Nephron progenitor cell (in vitro differentiated cells): ENCODE data around the gene WDR59.
"Not testable (repeated sequence)": the region's sequence is repeated elsewhere in the genome, so short reads cannot be mapped to it uniquely, and the experiment has no call there.

Source experiments
- DNase-seq: peaks from one replicate; pipeline ENCODE4 v3.0.0; 2021
- H3K27ac Mint-ChIP-seq: 2 replicates; pipeline ENCODE4 v1.8.0; 2021; ENCODE audit warnings: mild to moderate bottlenecking, moderate library complexity, mixed read lengths
- H3K27me3 Mint-ChIP-seq: 2 replicates; pipeline ENCODE4 v1.8.0; 2021; ENCODE audit warnings: mild to moderate bottlenecking, low read depth, mixed read lengths; ENCODE audit not compliant: poor library complexity
- H3K36me3 Mint-ChIP-seq: 2 replicates; pipeline ENCODE4 v1.8.0; 2021; ENCODE audit warnings: low read depth, mixed read lengths
- H3K4me1 Mint-ChIP-seq: 2 replicates; pipeline ENCODE4 v1.8.0; 2021; ENCODE audit warnings: mixed read lengths
- H3K4me3 Mint-ChIP-seq: 2 replicates; pipeline ENCODE4 v1.8.0; 2021; ENCODE audit warnings: mild to moderate bottlenecking, moderate library complexity, mixed read lengths
- H3K9me3 Mint-ChIP-seq: 2 replicates; pipeline ENCODE4 v1.8.0; 2021; ENCODE audit warnings: mild to moderate bottlenecking, moderate library complexity, mixed read lengths
- TF ChIP-seq, protein P1 (sequence below): fragments of 200-600 bp; sonication (generic); IDR thresholded peaks from 2 replicates; pipeline ENCODE4 v1.5.0; 2021; ENCODE audit warnings: antibody characterized with exemption

WDR59 gene

DNA sequence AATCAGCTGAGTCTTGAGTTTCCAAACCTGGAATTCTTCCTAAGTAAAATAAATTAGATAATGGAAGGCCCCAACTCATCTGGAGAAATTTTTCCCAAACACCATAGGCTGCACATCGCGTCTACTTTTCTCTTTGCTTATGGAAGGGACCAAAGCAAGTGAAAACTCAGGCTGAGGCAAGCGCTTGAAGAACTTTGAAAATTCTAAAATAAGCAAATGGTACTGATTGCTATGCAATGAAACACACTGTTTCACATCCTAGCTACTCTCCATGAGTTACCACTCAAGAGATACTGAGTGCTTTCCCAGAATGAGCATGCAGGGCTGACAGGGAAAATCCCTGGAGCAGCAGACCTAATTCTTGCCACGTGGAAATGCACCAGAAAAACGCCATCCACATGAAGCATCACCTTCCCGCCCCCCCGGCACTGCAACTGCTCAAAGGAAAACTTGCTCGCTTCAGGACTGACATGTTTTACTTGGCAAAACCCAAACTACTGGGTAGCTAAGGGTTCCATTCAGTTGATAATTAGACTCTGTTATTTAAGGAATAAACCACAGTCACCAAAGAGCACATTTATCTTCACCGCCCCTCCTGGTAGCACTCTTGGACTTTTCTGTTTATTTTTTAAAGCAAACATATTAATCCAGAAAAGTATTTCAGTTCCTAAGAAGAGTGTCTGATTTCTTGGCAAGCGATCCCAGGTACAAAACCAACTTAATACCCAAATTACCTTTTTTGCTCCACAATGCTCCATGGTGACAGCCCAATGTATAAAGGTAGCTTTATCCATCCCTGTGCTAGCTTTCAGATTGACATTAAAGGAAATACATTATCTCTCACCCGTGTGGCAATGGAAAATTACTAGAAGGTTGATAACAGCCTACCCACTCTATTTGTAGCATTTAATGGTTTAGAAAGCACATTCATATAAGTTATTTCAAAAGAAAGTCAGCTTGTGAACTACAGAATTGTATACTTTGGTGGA lies 62.5 kb downstream of the WDR59 start:
- Mint-ChIP-seq H3K9me3 (no peaks in the 10 kb centered on the region), H3K27ac (no peak overlapping the region)
- TF ChIP-seq, protein P1, sequence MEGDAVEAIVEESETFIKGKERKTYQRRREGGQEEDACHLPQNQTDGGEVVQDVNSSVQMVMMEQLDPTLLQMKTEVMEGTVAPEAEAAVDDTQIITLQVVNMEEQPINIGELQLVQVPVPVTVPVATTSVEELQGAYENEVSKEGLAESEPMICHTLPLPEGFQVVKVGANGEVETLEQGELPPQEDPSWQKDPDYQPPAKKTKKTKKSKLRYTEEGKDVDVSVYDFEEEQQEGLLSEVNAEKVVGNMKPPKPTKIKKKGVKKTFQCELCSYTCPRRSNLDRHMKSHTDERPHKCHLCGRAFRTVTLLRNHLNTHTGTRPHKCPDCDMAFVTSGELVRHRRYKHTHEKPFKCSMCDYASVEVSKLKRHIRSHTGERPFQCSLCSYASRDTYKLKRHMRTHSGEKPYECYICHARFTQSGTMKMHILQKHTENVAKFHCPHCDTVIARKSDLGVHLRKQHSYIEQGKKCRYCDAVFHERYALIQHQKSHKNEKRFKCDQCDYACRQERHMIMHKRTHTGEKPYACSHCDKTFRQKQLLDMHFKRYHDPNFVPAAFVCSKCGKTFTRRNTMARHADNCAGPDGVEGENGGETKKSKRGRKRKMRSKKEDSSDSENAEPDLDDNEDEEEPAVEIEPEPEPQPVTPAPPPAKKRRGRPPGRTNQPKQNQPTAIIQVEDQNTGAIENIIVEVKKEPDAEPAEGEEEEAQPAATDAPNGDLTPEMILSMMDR, result no peak

DNA sequence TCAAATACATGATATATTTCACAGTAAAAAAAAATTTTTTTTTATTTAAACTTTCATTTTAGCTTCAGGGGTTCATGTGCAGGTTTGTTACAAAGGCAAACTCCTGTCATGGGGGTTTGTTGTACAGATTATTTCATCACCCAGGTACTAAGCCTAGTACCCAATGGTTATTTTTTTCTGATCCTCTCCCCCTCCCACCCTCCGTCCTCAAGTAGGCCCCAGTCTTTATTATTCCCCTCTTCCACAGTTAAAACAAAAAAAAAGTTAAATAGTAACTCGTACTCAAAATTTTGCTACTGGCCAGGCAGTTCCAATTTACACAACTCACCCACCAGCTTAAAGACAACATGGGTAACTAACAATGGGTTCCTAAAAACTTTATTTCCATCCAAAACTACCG lies 63.9 kb downstream of the WDR59 start:
- Mint-ChIP-seq H3K36me3 (peaks cover 77% of the 10 kb centered on the region), H3K27ac (no peak overlapping the region), H3K4me1 (peaks cover 10% of the 10 kb centered on the region), H3K4me3 (no peak overlapping the region), H3K9me3 (no peaks in the 10 kb centered on the region), H3K27me3 (no peaks in the 10 kb centered on the region)
- TF ChIP-seq, protein P1, result no peak
- DNase-seq, result no peak

More for the DNA sequence above, 62.5 kb downstream of the WDR59 start:
- peaks cover 78% of the 10 kb centered on the region for H3K36me3 Mint-ChIP-seq
- H3K27me3 Mint-ChIP-seq, result no peaks in the 10 kb centered on the region
- DNase-seq, result no peak
- H3K4me3 Mint-ChIP-seq, result no peak overlapping the region
- H3K4me1 Mint-ChIP-seq, result peaks cover 10% of the 10 kb centered on the region

DNA sequence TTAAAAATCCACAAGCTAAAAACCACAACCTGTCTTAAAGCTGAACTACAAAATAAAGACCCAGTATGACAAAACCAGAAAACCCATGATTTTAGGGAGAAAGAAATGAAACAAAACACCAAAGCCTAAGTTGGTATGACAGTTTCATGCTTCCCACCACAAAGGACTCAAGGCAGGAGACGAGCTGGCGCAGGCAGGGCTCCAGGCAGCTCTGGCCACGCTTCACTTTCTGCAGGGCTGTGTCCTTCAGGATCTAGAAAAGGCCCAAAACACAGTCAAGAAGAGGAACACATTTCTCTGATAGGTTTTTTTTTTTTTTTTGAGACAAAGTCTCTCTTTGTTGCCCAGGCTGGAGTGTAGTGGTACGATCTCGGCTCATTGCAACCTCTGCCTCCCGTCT lies 75.3 kb downstream of the WDR59 start:
- Mint-ChIP-seq H3K27me3 (peaks cover 3% of the 10 kb centered on the region), H3K36me3 (peaks cover 96% of the 10 kb centered on the region), H3K4me3 (no peak overlapping the region), H3K9me3 (peaks cover 57% of the 10 kb centered on the region), H3K4me1 (no peaks in the 10 kb centered on the region), H3K27ac (no peak overlapping the region)
- TF ChIP-seq, protein P1, result no peak
- DNase-seq, result no peak

DNA sequence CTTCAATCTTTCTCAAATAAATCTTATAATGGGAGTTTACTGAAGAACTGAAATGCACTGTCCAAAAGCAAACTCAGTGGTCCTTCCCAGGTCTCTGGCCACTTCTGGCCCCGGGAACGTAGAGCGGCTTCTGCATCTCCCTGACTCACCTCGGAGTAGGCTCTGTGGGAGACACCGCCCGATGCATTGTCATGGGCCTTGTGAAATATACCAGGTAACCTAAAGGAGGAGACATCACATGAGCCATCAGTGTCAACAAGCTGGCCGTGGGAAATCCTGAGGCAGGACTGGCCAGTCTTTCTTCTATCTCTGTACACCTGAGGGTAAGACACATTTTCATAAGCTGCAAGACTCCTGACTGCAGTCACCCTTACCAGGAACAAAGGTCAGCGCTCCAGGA lies 76.2 kb downstream of the WDR59 start:
- DNase-seq, H3K4me1 Mint-ChIP-seq, H3K4me3 Mint-ChIP-seq, H3K27ac Mint-ChIP-seq, H3K27me3 Mint-ChIP-seq: not testable (repeated sequence)
- peaks cover 48% of the 10 kb centered on the region for H3K9me3 Mint-ChIP-seq
- H3K36me3 Mint-ChIP-seq, result peaks cover 96% of the 10 kb centered on the region

DNA sequence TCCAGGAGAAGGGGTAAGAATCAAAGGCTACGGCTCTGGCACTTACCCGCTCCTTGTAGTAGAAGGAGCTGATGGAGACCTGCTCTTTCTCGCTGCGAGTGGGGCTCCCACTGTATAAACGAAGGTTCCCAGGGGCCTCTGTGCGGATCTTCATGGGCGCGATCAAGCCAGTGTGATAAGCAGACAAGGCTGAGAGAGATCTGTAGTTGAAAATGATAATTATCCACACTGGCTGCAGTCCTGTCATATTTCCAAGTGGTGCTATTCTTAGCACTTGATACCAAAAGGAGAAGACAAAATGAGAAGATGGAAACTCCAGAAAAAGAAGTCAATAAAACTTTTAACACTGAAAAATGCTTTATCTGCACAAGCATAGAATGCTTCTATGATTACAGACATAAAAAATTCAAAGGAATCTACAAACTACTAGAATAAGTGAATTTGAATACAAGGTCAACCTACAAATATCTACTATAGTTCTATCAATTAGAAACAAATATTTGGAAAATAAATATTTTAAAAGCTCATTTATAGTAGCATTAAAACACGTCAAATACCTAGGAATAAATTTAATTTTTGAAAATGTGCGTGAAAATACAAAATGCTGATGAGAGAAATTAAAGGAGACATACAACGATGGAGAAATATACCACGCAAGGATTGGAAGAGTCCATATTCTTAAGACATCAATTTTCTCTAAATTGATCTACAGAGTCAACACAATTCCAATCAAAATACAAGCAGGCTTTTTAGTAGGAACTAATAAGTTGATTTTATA lies 80.8 kb downstream of the WDR59 start:
- Mint-ChIP-seq H3K27ac (peak overlapping the region; percentile 67), H3K9me3 (peaks cover 25% of the 10 kb centered on the region), H3K4me1 (no peaks in the 10 kb centered on the region), H3K36me3 (peaks cover 88% of the 10 kb centered on the region), H3K4me3 (no peak overlapping the region), H3K27me3 (no peaks in the 10 kb centered on the region)
- DNase-seq, result no peak
- TF ChIP-seq, protein P1, result no peak

DNA sequence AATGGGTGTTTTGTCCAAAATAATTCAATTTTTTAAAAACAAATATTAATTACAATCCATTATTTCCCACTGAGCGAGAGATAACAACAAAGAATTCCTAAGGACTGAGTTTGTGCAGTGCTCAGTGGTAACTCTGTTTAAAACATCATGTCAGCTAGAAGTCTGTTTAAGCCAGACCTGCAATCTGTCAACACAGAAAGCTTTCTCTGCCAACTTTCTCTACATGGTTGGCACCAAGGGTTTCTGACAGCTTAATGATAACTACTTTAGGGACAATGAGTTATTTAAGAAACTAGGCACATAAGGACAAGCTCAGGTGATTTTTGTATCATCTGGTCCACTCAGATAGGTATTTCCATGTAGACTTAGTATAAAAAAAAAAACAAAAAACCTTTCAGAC lies 81.8 kb downstream of the WDR59 start:
- TF ChIP-seq, protein P1, result no peak

More for the DNA sequence above, 81.8 kb downstream of the WDR59 start:
- no peak overlapping the region for H3K4me3 Mint-ChIP-seq
- no peaks in the 10 kb centered on the region for H3K27me3 Mint-ChIP-seq
- no peak for DNase-seq
- H3K9me3 Mint-ChIP-seq, result peaks cover 21% of the 10 kb centered on the region
- no peak overlapping the region for H3K27ac Mint-ChIP-seq
- peaks cover 85% of the 10 kb centered on the region for H3K36me3 Mint-ChIP-seq
- H3K4me1 Mint-ChIP-seq, result no peaks in the 10 kb centered on the region
